Lower lobe of right lung (tissue), 2 donors: ENCODE results near the gene SLC30A10. TPM values are rescaled to one million over a fixed set of nuclear protein-coding genes. Genes with fewer than 3 reads are reported as not detected.

Experiments used
- ATAC-seq, 2 donors: fragments of 200-7000 bp; cut with Tn5 transposase; one replicate each; pipeline ENCODE4 v1.9.1; 2020 to 2022; ENCODE audit warnings: mild to moderate bottlenecking in 2 of 2, moderate library complexity in 2 of 2
- DNase-seq: peaks from one replicate; pipeline ENCODE4 v3.0.0-alpha.2; 2020
- H3K27ac ChIP-seq: fragments of 200-600 bp; one replicate; pipeline ENCODE4 v1.8.0; 2022
- H3K27me3 ChIP-seq: fragments of 200-600 bp; one replicate; pipeline ENCODE4 v1.8.0; 2022; ENCODE audit warnings: low read depth
- H3K36me3 ChIP-seq: fragments of 200-600 bp; one replicate; pipeline ENCODE4 v1.8.0; 2022; ENCODE audit warnings: mild to moderate bottlenecking
- H3K4me1 ChIP-seq: fragments of 200-600 bp; one replicate; pipeline ENCODE4 v1.8.0; 2022
- H3K4me3 ChIP-seq: fragments of 200-600 bp; one replicate; pipeline ENCODE4 v1.8.0; 2022; ENCODE audit warnings: mild to moderate bottlenecking
- H3K9me3 ChIP-seq: fragments of 200-600 bp; one replicate; pipeline ENCODE4 v1.8.0; 2022
- CTCF ChIP-seq: fragments of 200-600 bp; IDR thresholded peaks from one replicate; pipeline ENCODE4 v1.8.0; 2022; ENCODE audit warnings: antibody characterized with exemption, mild to moderate bottlenecking
- intact Hi-C: fragments of 100-400 bp; cut with DNase I; formaldehyde crosslinking; loops from one replicate; pipeline ENCODE4 v1.11.0; 2022
- long read RNA-seq: library from polyadenylated mRNA; unstranded; transcript quantifications from one replicate; pipeline ENCODE4 v2.0.0, GENCODE V29; 2021
- total RNA-seq: library from RNA; stranded (reverse); fragmentation: NEBNext Ultra II Directional; extraction: Animal tissue kit (Norgen Biotek cat#: 25700); gene quantifications from one replicate; pipeline ENCODE4 v1.2.1, GENCODE V29; 2021
- donor health status: DM: no; HTN: yes; CAD: no; lungs with severe emphysema.

SLC30A10 gene
- total RNA-seq = not detected
- long read RNA-seq = 0 reads

GRCh38 chr1:219927956-219928790 is at the start of gene SLC30A10:
Gene SLC30A10, minus strand, starts transcription at chr1:219928557. Its CDS starts 117 bp downstream, at chr1:219928440.
- DNase-seq (no peak), ATAC-seq (peak; percentile 37 to 51)
- TF ChIP-seq CTCF = no peak
- H3K4me3 ChIP-seq = peak within 1 kb of the TSS; percentile 37
- no peak within 1 kb of the TSS for H3K27ac ChIP-seq
- no peaks in the 10 kb centered on the region for H3K36me3 ChIP-seq
- peaks cover 34% of the 10 kb centered on the region for H3K27me3 ChIP-seq
- H3K4me1 ChIP-seq = peaks cover 11% of the 10 kb centered on the region
- intact Hi-C loops = no loop called here
- no peaks in the 10 kb centered on the region for H3K9me3 ChIP-seq

- ATAC-seq = no peak
- no peak for DNase-seq
- Histone ChIP-seq H3K36me3 (peaks cover 85% of the 10 kb centered on the region), H3K4me1 (no peaks in the 10 kb centered on the region), H3K27me3 (no peaks in the 10 kb centered on the region), H3K9me3 (no peaks in the 10 kb centered on the region), H3K27ac (no peak overlapping the region), H3K4me3 (no peak overlapping the region)
- intact Hi-C loops = no loop called here
- TF ChIP-seq CTCF = no peak
Observed at GRCh38 chr1:219973213-219973612, 44.9 kb upstream of the SLC30A10 start.

GRCh38 chr1:219967361-219967760 is 39.0 kb upstream of the SLC30A10 start:
- H3K9me3 ChIP-seq = no peaks in the 10 kb centered on the region
- no peak for DNase-seq
- no peak overlapping the region for H3K4me3 ChIP-seq
- no peak for TF ChIP-seq CTCF
- H3K27ac ChIP-seq = no peak overlapping the region
- H3K4me1 ChIP-seq = no peaks in the 10 kb centered on the region
- intact Hi-C loops = no loop called here
- H3K36me3 ChIP-seq = peaks cover 53% of the 10 kb centered on the region
- no peak for ATAC-seq
- no peaks in the 10 kb centered on the region for H3K27me3 ChIP-seq

GRCh38 chr1:219966071-219966349 is 37.7 kb upstream of the SLC30A10 start:
- no peaks in the 10 kb centered on the region for H3K9me3 ChIP-seq
- ATAC-seq = no peak
- intact Hi-C loops = no loop called here
- TF ChIP-seq CTCF = no peak
- no peak overlapping the region for H3K4me3 ChIP-seq
- H3K27me3 ChIP-seq = no peaks in the 10 kb centered on the region
- peaks cover 40% of the 10 kb centered on the region for H3K36me3 ChIP-seq
- no peak for DNase-seq
- no peak overlapping the region for H3K27ac ChIP-seq
- no peaks in the 10 kb centered on the region for H3K4me1 ChIP-seq

- peaks cover 35% of the 10 kb centered on the region for H3K36me3 ChIP-seq
- H3K4me3 ChIP-seq = no peak overlapping the region
- no peaks in the 10 kb centered on the region for H3K4me1 ChIP-seq
- H3K27me3 ChIP-seq = no peaks in the 10 kb centered on the region
- no peak for DNase-seq
- H3K9me3 ChIP-seq = no peaks in the 10 kb centered on the region
- H3K27ac ChIP-seq = no peak overlapping the region
- no peak for ATAC-seq
- TF ChIP-seq CTCF = no peak
- intact Hi-C loops = no loop called here
Observed at GRCh38 chr1:219965285-219966070, 37.1 kb upstream of the SLC30A10 start.
